ENCODE data around the gene ZNF320.
A peak's percentile ranks its signal among the peaks of the same experiment; 100 is the strongest.
"Not testable (repeated sequence)": the region's sequence is repeated elsewhere in the genome, so short reads cannot be mapped to it uniquely, and the experiment has no call there.

The ZNF320 gene

DNA sequence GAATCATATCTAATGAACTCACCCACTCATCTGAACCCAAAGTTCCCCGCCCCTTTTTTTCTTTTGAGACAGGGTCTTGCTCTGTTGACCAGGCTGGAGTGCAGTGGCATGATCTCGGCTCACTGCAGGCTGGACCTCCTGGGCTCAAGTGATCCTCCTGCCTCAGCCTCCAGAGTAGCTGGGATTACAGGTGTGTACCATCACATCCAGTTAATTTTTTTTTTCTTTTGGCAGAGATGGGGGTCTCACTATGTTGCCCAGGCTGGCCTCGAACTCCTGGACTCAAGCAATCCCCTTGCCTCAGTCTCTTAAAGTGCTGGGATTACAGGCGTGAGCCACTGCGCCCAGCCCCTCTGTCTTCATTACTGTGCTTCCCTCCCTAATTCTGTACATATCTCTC lies 43.5 kb upstream of the ZNF320 start:
- not testable (repeated sequence) for H3K4me3 ChIP-seq (ENCODE audit: low read length); H3K27ac ChIP-seq (ENCODE audit: low read length); H3K27me3 ChIP-seq (ENCODE audit: insufficient read depth, low read length); H3K9ac ChIP-seq (ENCODE audit: low read depth, low read length); H3K9me3 ChIP-seq (ENCODE audit: insufficient read depth, low read depth, low read length)
- Histone ChIP-seq H3K36me3 (ENCODE audit: insufficient read depth, low read depth, low read length) (0 out of 2 replicates have a peak, but pooled peaks cover 13% of the 10 kb centered on the region), H3K4me1 (ENCODE audit: insufficient read depth, low read length) (peaks cover 23% of the 10 kb centered on the region; the same call in 1 of the 2 replicates)

- Histone ChIP-seq H3K9ac (ENCODE audit: low read depth, low read length) (no peak overlapping the region), H3K9me3 (ENCODE audit: insufficient read depth, low read depth, low read length) (no peaks in the 10 kb centered on the region)
Measured at GRCh38 chr19:52938761-52939160, 41.3 kb upstream of the ZNF320 start.

GRCh38 chr19:52936954-52937325 lies 39.5 kb upstream of the ZNF320 start:
- H3K9ac ChIP-seq (ENCODE audit: low read depth, low read length), result no peak overlapping the region
- H3K36me3 ChIP-seq (ENCODE audit: insufficient read depth, low read depth, low read length), result 0 out of 2 replicates have a peak, but pooled peaks cover 17% of the 10 kb centered on the region
- H3K27me3 ChIP-seq (ENCODE audit: insufficient read depth, low read length), result no peaks in the 10 kb centered on the region
- no peaks in the 10 kb centered on the region for H3K4me1 ChIP-seq (ENCODE audit: insufficient read depth, low read length)
- H3K4me3 ChIP-seq (ENCODE audit: low read length), result no peak overlapping the region
- H3K27ac ChIP-seq (ENCODE audit: low read length), result no peak overlapping the region
- H3K9me3 ChIP-seq (ENCODE audit: insufficient read depth, low read depth, low read length), result no peaks in the 10 kb centered on the region

More at GRCh38 chr19:52938761-52939160, 41.3 kb upstream of the ZNF320 start:
- Histone ChIP-seq H3K4me1 (ENCODE audit: insufficient read depth, low read length) (peaks cover 4% of the 10 kb centered on the region; the same call in 1 of the 2 replicates), H3K27ac (ENCODE audit: low read length) (no peak overlapping the region), H3K27me3 (ENCODE audit: insufficient read depth, low read length) (no peaks in the 10 kb centered on the region), H3K36me3 (ENCODE audit: insufficient read depth, low read depth, low read length) (0 out of 2 replicates have a peak, but pooled peaks cover 17% of the 10 kb centered on the region), H3K4me3 (ENCODE audit: low read length) (no peak overlapping the region)

DNA sequence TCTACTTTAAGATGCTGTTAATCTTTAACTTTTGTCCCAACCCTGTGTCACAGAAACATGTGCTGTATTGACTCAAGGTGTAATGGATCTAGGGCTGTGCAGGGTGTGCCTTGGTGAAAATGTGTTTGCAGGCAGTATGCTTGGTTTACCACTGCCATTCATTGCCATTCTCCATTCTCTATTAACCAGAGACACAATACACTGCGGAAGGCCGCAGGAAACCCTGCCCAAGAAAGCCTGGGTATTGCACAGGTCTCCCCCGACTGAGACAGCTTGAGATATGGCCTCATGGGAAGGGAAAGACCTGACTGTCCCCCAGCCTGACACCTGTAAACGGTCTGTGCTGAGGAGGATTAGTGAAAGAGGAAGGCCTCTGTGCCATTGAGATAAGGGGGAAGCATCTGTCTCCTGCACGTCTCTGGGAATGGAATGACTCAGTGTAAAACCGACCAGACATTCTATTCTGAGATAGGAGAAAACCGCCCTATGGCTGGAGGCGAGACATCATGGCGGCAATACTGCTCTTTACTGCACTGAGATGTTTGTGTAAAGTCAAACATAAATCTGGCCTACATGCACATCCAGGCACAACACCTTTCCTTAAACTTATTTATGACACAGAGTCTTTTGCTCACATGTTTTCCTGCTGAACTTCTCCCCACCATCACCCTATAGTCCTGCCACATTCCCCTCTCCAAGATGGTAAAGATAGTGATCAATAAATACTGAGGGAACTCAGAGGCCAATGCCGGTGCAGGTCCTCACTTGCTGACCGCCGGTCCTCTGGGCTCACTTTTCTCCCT lies 38.9 kb upstream of the ZNF320 start:
- H3K27me3 ChIP-seq (ENCODE audit: insufficient read depth, low read length), result no peaks in the 10 kb centered on the region
- H3K27ac ChIP-seq (ENCODE audit: low read length), result no peak overlapping the region
- no peak overlapping the region for H3K4me3 ChIP-seq (ENCODE audit: low read length)
- H3K36me3 ChIP-seq (ENCODE audit: insufficient read depth, low read depth, low read length), result 0 out of 2 replicates have a peak, but pooled peaks cover 17% of the 10 kb centered on the region
- H3K4me1 ChIP-seq (ENCODE audit: insufficient read depth, low read length), result no peaks in the 10 kb centered on the region
- H3K9ac ChIP-seq (ENCODE audit: low read depth, low read length), result no peak overlapping the region
- H3K9me3 ChIP-seq (ENCODE audit: insufficient read depth, low read depth, low read length), result no peaks in the 10 kb centered on the region

DNA sequence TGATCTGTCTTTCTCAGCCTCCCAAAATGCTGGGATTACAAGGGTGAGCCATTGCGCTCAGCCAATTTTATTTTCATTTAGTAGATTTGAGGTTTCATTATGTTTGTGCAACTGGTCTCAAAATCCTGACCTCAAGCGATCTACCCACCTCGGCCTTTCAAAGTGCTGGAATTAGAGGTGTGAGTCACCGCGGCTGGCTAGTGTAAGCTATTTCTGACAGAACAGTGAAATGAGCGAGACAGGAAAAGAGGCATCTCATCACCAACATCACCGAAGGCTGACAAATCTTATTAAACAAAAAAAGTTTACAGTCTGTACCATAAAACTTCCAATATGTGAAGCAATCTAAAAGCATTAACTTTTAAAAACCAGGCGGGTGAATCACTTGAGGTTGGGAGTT lies 38.0 kb upstream of the ZNF320 start:
- H3K27ac ChIP-seq (ENCODE audit: low read length), result no peak overlapping the region
- H3K36me3 ChIP-seq (ENCODE audit: insufficient read depth, low read depth, low read length), result 0 out of 2 replicates have a peak, but pooled peaks cover 17% of the 10 kb centered on the region
- no peaks in the 10 kb centered on the region for H3K4me1 ChIP-seq (ENCODE audit: insufficient read depth, low read length)
- no peak overlapping the region for H3K9ac ChIP-seq (ENCODE audit: low read depth, low read length)
- H3K9me3 ChIP-seq (ENCODE audit: insufficient read depth, low read depth, low read length), result no peaks in the 10 kb centered on the region
- H3K27me3 ChIP-seq (ENCODE audit: insufficient read depth, low read length), result no peaks in the 10 kb centered on the region
- H3K4me3 ChIP-seq (ENCODE audit: low read length), result no peak overlapping the region

GRCh38 chr19:52924641-52925040 lies 27.2 kb upstream of the ZNF320 start:
- H3K9me3 ChIP-seq (ENCODE audit: insufficient read depth, low read depth, low read length); H3K27me3 ChIP-seq (ENCODE audit: insufficient read depth, low read length); H3K9ac ChIP-seq (ENCODE audit: low read depth, low read length); H3K27ac ChIP-seq (ENCODE audit: low read length); H3K4me1 ChIP-seq (ENCODE audit: insufficient read depth, low read length); H3K4me3 ChIP-seq (ENCODE audit: low read length): not testable (repeated sequence)
- H3K36me3 ChIP-seq (ENCODE audit: insufficient read depth, low read depth, low read length), result peaks cover 21% of the 10 kb centered on the region

DNA sequence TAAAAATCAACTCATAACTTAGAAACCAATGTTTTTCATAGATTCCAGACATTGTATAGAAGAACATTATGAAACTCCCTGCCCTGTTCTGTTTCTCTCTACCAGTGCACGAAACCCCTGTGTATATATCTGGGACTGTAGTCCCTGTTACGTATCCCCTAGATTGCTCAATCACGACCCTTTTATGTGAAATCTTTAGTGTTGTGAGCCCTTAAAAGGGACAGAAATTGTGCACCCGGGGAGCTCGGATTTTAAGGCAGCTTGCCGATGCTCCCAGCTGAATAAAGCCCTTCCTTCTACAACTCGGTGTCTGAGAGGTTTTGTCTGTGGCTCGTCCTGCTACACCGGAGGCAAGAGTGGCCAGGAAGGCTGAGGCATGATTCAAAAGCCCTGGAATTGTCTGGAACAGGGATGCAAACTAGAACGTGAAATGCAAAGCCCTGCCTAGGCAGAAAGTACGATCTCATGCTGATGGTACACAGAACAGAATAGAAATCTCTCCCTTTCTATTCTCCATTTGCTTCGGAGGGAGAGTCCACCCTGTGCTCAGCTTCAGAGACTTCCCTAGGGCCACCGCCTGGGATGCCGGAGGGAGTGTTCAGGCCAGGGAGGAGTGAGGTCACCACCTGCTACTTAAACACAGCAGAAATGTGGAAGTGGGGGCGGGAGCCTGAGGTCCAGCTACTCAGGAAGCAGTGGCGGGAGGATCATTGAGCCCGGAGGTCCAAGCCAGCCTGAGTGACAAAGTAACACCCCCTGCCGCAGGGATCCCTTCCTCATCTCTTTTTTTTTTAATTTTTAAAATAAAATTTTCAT lies 26.6 kb upstream of the ZNF320 start:
- Histone ChIP-seq H3K9ac (ENCODE audit: low read depth, low read length) (no peak overlapping the region), H3K36me3 (ENCODE audit: insufficient read depth, low read depth, low read length) (peaks cover 15% of the 10 kb centered on the region), H3K4me3 (ENCODE audit: low read length) (peak overlapping the region; percentile 94), H3K4me1 (ENCODE audit: insufficient read depth, low read length) (no peaks in the 10 kb centered on the region; the same call in 1 of the 2 replicates), H3K27me3 (ENCODE audit: insufficient read depth, low read length) (no peaks in the 10 kb centered on the region), H3K27ac (ENCODE audit: low read length) (no peak overlapping the region), H3K9me3 (ENCODE audit: insufficient read depth, low read depth, low read length) (no peaks in the 10 kb centered on the region)

GRCh38 chr19:52922841-52923777 lies 25.7 kb upstream of the ZNF320 start, which contains the start of gene ZNF888:
TSS of gene ZNF888 (minus strand) at chr19:52923428. CDS start at chr19:52917873, 5,555 bp downstream.
- peaks cover 6% of the 10 kb centered on the region; the same call in 1 of the 2 replicates for H3K36me3 ChIP-seq (ENCODE audit: insufficient read depth, low read depth, low read length)

GRCh38 chr19:52917531-52917930 lies 20.1 kb upstream of the ZNF320 start:
- Histone ChIP-seq H3K36me3 (ENCODE audit: insufficient read depth, low read depth, low read length) (peaks cover 11% of the 10 kb centered on the region), H3K9me3 (ENCODE audit: insufficient read depth, low read depth, low read length) (no peaks in the 10 kb centered on the region), H3K9ac (ENCODE audit: low read depth, low read length) (no peak overlapping the region), H3K4me1 (ENCODE audit: insufficient read depth, low read length) (no peaks in the 10 kb centered on the region), H3K27me3 (ENCODE audit: insufficient read depth, low read length) (no peaks in the 10 kb centered on the region), H3K4me3 (ENCODE audit: low read length) (no peak overlapping the region), H3K27ac (ENCODE audit: low read length) (no peak overlapping the region)

More at GRCh38 chr19:52922841-52923777, 25.7 kb upstream of the ZNF320 start, which contains the start of gene ZNF888:
- Histone ChIP-seq H3K4me1 (ENCODE audit: insufficient read depth, low read length) (no peaks in the 10 kb centered on the region; the same call in 1 of the 2 replicates), H3K9ac (ENCODE audit: low read depth, low read length) (peak within 1 kb of the TSS; percentile 88), H3K4me3 (ENCODE audit: low read length) (peak within 1 kb of the TSS; percentile 94), H3K27ac (ENCODE audit: low read length) (no peak within 1 kb of the TSS), H3K9me3 (ENCODE audit: insufficient read depth, low read depth, low read length) (no peaks in the 10 kb centered on the region), H3K27me3 (ENCODE audit: insufficient read depth, low read length) (no peaks in the 10 kb centered on the region)

GRCh38 chr19:52910648-52911047 lies 13.2 kb upstream of the ZNF320 start:
- Histone ChIP-seq H3K9me3 (ENCODE audit: insufficient read depth, low read depth, low read length) (no peaks in the 10 kb centered on the region), H3K9ac (ENCODE audit: low read depth, low read length) (no peak overlapping the region), H3K4me1 (ENCODE audit: insufficient read depth, low read length) (no peaks in the 10 kb centered on the region), H3K27ac (ENCODE audit: low read length) (no peak overlapping the region), H3K36me3 (ENCODE audit: insufficient read depth, low read depth, low read length) (peaks cover 33% of the 10 kb centered on the region), H3K27me3 (ENCODE audit: insufficient read depth, low read length) (no peaks in the 10 kb centered on the region), H3K4me3 (ENCODE audit: low read length) (no peak overlapping the region)
